Measurements from ENCODE around the gene SDC4. TPM values are rescaled to one million over a fixed set of nuclear protein-coding genes. Genes with fewer than 3 reads are reported as not detected.

Gene SDC4
- total and polyA plus RNA-seq, 9 of the 15 experiments (the other 6 are each of a cell fraction or from before 2014, with no cell fraction given): 2.1 to 10.7 (median 6.3) TPM

GRCh38 chr20:45362804-45363610 is 14.8 kb upstream of the SDC4 start, which contains the start of gene SYS1 (continued):
- TF ChIP-seq HMGXB4 (CRISPR knock-in tag; IDR thresholded peaks at IDR 0.05) (no peak), KDM2B (CRISPR knock-in tag; IDR thresholded peaks at IDR 0.05) (no peak), AFF1 (IDR thresholded peaks at IDR 0.05; ENCODE audit: low read depth in 1 of 2, partially characterized antibody in 2 of 2) (no peak), ESRRA (IDR thresholded peaks at IDR 0.05; ENCODE audit: borderline replicate concordance, low read depth) (peak; percentile 76; the same call in 1 of the 2 replicates), TFE3 (CRISPR knock-in tag; IDR thresholded peaks at IDR 0.05) (no peak), NCOA2 (IDR thresholded peaks at IDR 0.05; ENCODE audit: partially characterized antibody in 2 of 2) (no peak), HMGN3 (IDR thresholded peaks at IDR 0.05; ENCODE audit: borderline replicate concordance, extremely low read depth, insufficient read length, low read depth, low read length) (peak; percentile 49), ZNF609 (CRISPR knock-in tag; IDR thresholded peaks at IDR 0.05; ENCODE audit: borderline replicate concordance) (peak; percentile 50; the same call in 1 of the 2 replicates), DPF2 (IDR thresholded peaks at IDR 0.05) (peak; percentile 28), SIRT6 (IDR thresholded peaks at IDR 0.05; ENCODE audit: low read depth, low read length) (no peak), HDAC8 (tag; IDR thresholded peaks at IDR 0.05) (no peak), SRSF1 (IDR thresholded peaks at IDR 0.05; ENCODE audit: low read depth, low read length) (no peak), HDAC6 (IDR thresholded peaks at IDR 0.05; ENCODE audit: low read depth, low read length) (no peak), ZNF253 (CRISPR knock-in tag; conservative IDR thresholded peaks at IDR 0.05) (no peak)

All from K562 (cell line).